ENCODE results near the gene KLHL29. TPM values are rescaled to one million over a fixed set of nuclear protein-coding genes. Genes with fewer than 3 reads are reported as not detected.

KLHL29 gene
- polyA plus RNA-seq, 1 donor from 2014 or later: 42.4 TPM

- no peaks in the 10 kb centered on the region for H3F3A ChIP-seq (ENCODE audit: insufficient read depth, low read length, poor library complexity, severe bottlenecking)
- H3K9me2 ChIP-seq (ENCODE audit: insufficient read depth, low read length): no peaks in the 10 kb centered on the region
- TF ChIP-seq REST (IDR thresholded peaks at IDR 0.05; ENCODE audit: borderline replicate concordance): no peak
- TF ChIP-seq MXI1 (conservative IDR thresholded peaks at IDR 0.05; ENCODE audit: poor library complexity, severe bottlenecking): no peak
- TF ChIP-seq EP300 (conservative IDR thresholded peaks at IDR 0.05; ENCODE audit: poor library complexity, severe bottlenecking): no peak
- TF ChIP-seq SMC3 (conservative IDR thresholded peaks at IDR 0.05; ENCODE audit: poor library complexity): no peak
- no peak for TF ChIP-seq POLR2AphosphoS5 (IDR thresholded peaks at IDR 0.05)
- no peak for TF ChIP-seq RAD21 (conservative IDR thresholded peaks at IDR 0.05)
- no peak for TF ChIP-seq EZH2 (IDR thresholded peaks at IDR 0.05; ENCODE audit: borderline replicate concordance, insufficient read depth, low read length, poor library complexity, severe bottlenecking)
- TF ChIP-seq, protein P1, sequence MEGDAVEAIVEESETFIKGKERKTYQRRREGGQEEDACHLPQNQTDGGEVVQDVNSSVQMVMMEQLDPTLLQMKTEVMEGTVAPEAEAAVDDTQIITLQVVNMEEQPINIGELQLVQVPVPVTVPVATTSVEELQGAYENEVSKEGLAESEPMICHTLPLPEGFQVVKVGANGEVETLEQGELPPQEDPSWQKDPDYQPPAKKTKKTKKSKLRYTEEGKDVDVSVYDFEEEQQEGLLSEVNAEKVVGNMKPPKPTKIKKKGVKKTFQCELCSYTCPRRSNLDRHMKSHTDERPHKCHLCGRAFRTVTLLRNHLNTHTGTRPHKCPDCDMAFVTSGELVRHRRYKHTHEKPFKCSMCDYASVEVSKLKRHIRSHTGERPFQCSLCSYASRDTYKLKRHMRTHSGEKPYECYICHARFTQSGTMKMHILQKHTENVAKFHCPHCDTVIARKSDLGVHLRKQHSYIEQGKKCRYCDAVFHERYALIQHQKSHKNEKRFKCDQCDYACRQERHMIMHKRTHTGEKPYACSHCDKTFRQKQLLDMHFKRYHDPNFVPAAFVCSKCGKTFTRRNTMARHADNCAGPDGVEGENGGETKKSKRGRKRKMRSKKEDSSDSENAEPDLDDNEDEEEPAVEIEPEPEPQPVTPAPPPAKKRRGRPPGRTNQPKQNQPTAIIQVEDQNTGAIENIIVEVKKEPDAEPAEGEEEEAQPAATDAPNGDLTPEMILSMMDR (IDR thresholded peaks at IDR 0.05; ENCODE audit: poor library complexity, severe bottlenecking): no peak
- no peak for TF ChIP-seq TAF1 (IDR thresholded peaks at IDR 0.05; ENCODE audit: low read depth)
- no peak overlapping the region for H3K4me3 ChIP-seq (ENCODE audit: low read length)
- peaks cover 2% of the 10 kb centered on the region for H4K20me1 ChIP-seq (ENCODE audit: insufficient read depth)
- H3K9ac ChIP-seq (ENCODE audit: low read length): no peak overlapping the region
- H3K27me3 ChIP-seq (ENCODE audit: insufficient read depth, low read depth, low read length): no peaks in the 10 kb centered on the region
- H3K4me2 ChIP-seq (ENCODE audit: low read length): no peak overlapping the region
- H3K27ac ChIP-seq (ENCODE audit: low read length): no peak overlapping the region
- H3K36me3 ChIP-seq (ENCODE audit: insufficient read depth, low read length): no peaks in the 10 kb centered on the region
- H2AFZ ChIP-seq (ENCODE audit: low read depth, low read length): no peak overlapping the region
- no peaks in the 10 kb centered on the region for H3K9me3 ChIP-seq (ENCODE audit: low read length)
- H3K79me2 ChIP-seq (replicated peaks; ENCODE audit: insufficient read depth, low read length): no peaks in the 10 kb centered on the region
Measured at GRCh38 chr2:23596316-23596885, 211.4 kb downstream of the KLHL29 start.

DNA sequence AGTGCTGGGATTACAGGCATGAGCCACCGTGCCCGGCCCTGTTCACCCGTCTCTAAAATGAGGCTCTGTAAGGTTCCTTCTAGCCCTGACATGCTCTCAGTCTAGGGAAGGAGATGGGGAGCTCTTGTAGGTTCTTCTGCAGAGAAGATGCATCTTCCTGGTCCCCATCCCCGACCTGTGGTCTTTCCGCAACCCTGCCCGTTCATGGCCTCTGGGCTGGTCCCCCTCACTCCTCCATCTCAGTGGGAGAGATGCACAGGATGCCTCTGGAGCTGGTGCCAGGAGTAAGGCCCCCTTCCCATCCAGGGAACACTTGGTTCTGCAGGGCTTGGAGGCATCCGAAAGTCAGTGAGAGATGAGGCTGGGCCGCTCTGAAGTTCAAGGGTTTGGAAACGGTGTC, 212.7 kb downstream of the KLHL29 start:
- no peaks in the 10 kb centered on the region for H3K27me3 ChIP-seq (ENCODE audit: insufficient read depth, low read depth, low read length)
- H3K27ac ChIP-seq (ENCODE audit: low read length): no peak overlapping the region
- H3K4me2 ChIP-seq (ENCODE audit: low read length): no peak overlapping the region
- H4K20me1 ChIP-seq (ENCODE audit: insufficient read depth): peaks cover 2% of the 10 kb centered on the region
- no peaks in the 10 kb centered on the region for H3K36me3 ChIP-seq (ENCODE audit: insufficient read depth, low read length)
- no peak overlapping the region for H3K4me3 ChIP-seq (ENCODE audit: low read length)
- H3F3A ChIP-seq (ENCODE audit: insufficient read depth, low read length, poor library complexity, severe bottlenecking): no peaks in the 10 kb centered on the region
- no peaks in the 10 kb centered on the region for H3K79me2 ChIP-seq (replicated peaks; ENCODE audit: insufficient read depth, low read length)
- no peaks in the 10 kb centered on the region for H3K9me3 ChIP-seq (ENCODE audit: low read length)
- no peak overlapping the region for H2AFZ ChIP-seq (ENCODE audit: low read depth, low read length)
- TF ChIP-seq POLR2AphosphoS5 (IDR thresholded peaks at IDR 0.05) (no peak), SMC3 (conservative IDR thresholded peaks at IDR 0.05; ENCODE audit: poor library complexity) (no peak), TAF1 (IDR thresholded peaks at IDR 0.05; ENCODE audit: low read depth) (no peak), MXI1 (conservative IDR thresholded peaks at IDR 0.05; ENCODE audit: poor library complexity, severe bottlenecking) (no peak), EZH2 (IDR thresholded peaks at IDR 0.05; ENCODE audit: borderline replicate concordance, insufficient read depth, low read length, poor library complexity, severe bottlenecking) (no peak), RAD21 (conservative IDR thresholded peaks at IDR 0.05) (no peak), REST (IDR thresholded peaks at IDR 0.05; ENCODE audit: borderline replicate concordance) (no peak), EP300 (conservative IDR thresholded peaks at IDR 0.05; ENCODE audit: poor library complexity, severe bottlenecking) (no peak)
- TF ChIP-seq, protein P1 (IDR thresholded peaks at IDR 0.05; ENCODE audit: poor library complexity, severe bottlenecking): no peak
- no peak overlapping the region for H3K9ac ChIP-seq (ENCODE audit: low read length)
- H3K9me2 ChIP-seq (ENCODE audit: insufficient read depth, low read length): no peaks in the 10 kb centered on the region
